Measurements from ENCODE around the gene MSI2.
A peak's percentile ranks its signal among the peaks of the same experiment; 100 is the strongest.
"Not testable (repeated sequence)": the region's sequence is repeated elsewhere in the genome, so short reads cannot be mapped to it uniquely, and the experiment has no call there.

Gene MSI2

DNA sequence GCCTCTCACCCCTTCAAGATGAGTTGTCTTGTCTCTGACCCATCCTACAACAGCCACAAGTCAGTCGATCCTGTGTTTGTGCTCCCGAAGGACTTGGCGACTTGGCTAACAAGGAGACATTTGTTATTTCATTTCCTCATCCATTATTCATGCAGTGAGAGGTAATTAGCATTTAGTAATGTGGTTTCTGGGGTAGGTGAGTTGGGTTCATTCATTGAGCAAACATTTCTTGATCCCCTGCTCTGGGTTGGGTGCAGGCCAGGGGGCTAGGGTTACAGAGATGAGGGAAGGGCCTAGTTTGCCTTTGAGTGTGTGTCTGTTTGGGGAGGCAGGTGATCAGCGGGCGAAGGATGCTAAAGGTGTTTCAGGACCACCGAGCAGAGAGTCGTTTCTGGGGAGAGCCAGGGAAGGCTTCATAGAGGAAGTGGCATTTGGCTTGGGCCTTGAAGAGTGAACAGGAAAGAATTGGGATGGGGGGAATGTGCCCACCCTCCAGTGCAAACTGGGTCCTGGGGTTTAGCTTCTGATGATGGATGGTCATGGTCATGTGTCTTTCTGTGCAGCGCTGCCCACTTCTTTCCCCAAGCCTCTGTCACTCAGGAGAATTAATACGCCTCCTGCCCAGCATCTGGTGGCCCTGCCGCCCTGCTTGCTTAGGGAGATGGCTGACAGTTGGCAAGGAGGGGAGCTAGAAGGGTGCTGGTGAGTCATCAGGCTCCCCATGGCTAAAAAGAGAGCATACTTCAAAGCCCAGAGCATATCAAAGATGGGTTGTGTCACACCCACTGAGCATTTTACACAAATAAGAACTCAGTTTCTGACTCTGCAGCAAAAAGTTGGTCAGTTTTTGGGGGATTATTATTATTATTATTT lies 38.5 kb downstream of the MSI2 start:
- DNase-seq, result peak; percentile 14

DNA sequence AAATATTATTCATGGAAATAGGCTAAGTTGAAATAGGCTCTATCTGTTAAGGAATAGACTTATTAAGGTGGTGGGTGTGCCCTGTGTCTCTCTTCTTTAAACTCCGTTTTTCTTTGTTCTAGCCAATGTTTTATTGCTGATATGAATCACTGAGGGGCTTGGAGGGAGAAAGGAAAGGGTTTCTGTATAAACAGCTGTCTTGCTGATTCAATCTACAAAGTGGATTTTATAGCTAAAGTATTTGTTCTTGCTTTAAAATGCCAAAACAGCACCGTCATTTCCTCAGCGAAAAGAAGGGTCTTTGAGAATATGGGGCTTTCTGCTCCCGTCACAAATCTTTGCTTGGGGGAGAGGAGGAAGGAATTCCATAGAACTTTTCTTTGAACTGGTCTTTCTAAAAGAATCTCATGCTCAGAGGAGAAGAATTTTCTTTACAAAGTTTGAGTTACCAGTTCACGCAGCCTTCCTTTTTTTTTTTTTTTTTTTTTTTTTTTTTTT lies 39.3 kb downstream of the MSI2 start:
- DNase-seq, result no peak

DNA sequence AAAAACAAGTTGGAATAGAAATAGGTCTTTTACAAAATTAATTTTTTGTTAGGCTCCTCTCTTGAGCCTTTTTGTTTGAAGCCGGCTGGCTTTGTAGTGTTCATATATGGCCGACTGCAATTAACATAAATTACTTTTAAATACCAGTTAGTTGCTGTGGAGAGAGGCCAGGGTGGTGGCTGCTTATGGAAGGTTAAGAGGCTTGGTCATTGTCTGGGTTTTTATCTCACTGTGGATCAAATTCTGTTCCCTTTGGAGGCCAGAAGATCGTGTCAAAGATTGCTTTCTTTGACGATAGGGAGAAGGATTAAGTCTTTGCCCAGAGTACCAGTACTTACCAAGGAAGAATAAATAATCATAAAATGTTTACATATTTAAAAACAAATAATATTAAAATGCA lies 39.9 kb downstream of the MSI2 start:
- DNase-seq, result no peak

DNA sequence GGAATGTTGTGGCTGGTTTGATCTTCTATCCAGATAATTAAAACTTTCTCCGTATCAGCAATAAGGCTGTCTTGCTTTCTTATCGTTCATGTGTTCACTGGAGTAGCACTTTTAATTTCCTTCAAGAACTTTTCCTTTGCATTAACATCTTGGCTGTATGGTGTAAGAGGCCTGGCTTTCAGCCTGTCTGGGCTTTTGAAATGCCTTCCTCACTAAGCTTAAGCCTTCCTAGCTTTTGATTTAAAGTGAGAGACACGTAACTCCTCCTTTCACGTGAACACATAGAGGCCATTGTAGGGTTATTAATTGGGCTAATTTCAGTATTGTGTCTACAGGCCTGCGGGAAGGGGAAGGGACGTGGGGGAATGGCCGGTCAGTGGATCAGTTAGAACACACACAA lies 42.9 kb downstream of the MSI2 start:
- no peak for DNase-seq

DNA sequence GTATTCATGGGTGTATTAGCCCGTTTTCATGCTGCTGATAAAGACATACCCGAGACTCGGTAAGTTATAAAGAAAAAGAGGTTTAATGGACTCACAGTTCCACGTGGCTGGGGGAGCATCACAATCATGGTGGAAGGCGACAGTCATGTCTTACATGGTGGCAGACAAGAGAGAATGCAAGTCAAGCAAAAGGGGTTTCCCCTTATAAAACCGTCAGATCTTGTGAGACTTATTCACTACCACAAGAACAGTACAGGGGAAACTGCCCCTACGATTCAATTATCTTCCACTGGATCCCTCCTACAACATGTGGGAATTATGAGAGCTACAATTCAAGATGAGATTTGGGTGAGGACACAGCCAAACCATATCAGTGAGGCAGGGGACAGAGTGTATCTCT lies 44.3 kb downstream of the MSI2 start:
- DNase-seq, result not testable (repeated sequence)

DNA sequence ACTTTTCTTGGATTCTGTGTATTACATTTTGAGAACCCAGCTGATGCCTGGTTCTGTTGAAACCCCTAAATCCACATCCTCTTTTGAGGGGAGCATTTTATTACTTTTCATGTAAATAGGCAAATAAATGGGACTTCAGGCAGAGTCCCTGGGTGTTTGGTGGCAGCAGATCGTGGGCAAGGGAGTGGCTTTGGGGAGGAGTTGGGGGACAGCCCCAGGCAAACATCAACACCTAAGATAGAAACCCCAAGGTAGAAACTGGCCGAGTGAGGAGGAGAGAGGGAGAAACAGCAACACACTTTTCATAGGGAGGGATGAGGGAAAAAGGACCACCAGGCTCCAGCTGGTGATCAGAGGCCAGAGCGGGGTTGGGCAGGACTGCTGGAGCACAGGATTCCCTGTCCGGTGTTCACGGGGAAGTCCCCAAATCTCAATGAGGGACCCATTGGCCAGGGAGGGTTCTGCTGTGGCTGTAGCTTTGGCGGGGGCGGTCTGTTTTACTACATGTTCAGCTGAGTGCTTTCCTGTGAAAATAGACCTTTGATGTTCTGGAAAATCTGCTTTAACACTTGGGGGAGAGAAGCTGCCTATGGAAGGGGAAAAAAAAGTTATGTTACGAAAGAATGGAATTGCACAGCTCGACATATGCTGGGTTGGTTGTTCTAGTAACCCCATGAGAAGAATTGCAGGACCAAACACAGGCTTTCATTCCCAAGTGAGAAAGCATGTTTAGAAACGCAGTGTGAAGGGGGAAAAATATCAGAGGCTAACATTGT lies 46.6 kb downstream of the MSI2 start:
- DNase-seq, result no peak

DNA sequence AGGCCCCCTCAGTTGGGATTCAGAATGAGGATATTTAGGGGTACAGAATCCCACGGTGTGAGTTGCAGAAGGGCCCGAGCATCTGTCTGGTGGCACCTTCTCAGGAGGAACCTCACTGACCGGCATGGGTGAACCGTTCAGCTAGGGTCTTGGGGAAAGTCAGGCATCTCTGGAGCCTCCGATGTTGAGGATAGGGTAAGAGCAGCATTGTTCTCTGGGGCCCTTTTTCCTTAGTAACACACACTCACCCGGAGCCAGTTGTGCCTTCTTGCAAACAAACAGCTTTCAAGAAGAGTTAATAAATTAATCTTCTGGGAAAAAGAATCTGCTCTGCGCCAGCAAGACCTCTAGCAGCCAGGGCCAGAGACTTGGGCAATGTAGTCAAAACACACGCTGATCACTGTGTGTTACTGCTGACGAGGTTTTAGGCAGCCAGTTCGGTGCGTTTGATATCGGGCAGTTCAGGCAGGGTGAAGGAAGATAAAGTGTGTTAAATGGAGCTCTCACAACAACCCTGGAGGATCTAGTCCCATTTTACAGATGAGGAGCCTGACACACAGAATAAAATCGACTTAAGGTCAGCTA lies 48.9 kb downstream of the MSI2 start:
- no peak for DNase-seq

DNA sequence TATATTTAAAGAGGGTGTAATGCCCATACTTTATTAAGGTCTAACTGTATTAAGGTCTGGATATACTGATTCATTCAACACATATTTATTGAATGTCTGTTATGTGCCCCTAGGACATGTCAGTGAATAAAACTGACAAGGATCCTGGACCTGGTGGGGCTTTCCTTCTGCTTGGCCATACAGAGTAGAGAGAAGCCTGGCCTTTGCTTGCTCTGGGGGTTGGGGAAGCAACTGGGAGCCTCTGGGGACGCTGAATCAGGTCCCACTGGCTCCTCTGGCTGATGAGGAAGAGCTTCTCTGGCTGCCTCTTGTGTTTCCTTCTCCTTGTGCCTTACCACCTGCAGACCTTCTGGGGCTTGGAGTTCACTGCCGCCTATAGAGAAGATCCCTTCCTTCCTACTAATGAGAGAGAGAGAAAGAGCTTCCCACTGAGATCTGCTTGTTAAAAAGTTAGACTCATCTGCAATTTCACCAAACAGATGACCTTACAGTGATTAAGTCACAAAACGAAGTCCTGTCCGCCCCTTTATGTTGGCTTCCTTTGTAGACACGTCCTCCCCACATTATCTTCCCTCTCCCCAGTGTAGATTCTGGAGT lies 49.7 kb downstream of the MSI2 start:
- no peak for DNase-seq

DNA sequence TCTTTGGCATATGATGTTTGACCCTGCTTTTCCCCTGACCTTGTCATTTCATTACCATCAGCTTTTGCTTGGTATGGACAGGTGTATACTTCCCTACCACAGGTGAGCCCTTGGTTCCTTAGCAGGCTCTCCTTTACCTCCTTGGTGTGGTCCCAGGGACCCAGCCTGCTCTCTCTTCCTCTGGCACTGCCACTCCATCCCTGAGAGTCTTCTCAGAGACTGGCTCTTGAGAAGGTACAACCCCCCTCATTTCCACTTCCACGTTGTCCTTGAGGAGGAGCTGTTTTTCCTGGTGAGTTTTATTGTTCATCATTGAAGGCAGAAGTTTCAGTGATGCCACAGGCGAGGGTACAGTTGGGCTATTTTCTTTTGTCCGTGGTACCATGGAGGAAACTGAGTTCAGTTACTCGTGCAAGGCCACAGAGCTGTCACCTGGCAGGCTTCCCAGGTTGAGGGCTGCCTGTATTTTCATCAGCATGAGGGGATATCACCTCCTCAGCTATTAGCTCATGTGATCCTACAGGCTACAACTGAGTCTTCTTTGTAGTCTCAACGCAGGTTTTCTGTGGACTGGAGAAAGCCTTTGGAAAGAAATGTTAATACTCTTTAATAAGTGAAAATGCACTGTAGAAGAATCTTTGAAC lies 52.3 kb downstream of the MSI2 start:
- no peak for DNase-seq

DNA sequence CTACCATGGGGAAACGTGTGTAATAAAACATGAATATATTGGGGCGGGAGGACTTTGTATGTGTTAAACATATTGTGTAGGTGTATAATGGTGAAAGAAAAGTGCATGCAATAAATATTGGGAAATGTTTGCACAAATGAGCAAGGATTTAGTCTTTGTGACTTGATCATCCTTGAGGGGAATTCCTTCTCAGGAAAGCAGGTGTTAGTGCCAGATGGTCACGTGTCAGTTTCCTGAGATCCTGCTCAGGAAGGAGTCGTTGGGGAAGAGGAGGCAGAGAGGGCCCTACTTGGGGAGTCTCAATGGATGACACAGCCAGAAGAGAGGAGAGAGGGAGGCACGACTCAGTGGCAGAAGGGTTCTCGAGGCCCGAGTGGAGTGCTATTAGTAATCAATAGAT lies 53.2 kb downstream of the MSI2 start:
- no peak for DNase-seq

DNA sequence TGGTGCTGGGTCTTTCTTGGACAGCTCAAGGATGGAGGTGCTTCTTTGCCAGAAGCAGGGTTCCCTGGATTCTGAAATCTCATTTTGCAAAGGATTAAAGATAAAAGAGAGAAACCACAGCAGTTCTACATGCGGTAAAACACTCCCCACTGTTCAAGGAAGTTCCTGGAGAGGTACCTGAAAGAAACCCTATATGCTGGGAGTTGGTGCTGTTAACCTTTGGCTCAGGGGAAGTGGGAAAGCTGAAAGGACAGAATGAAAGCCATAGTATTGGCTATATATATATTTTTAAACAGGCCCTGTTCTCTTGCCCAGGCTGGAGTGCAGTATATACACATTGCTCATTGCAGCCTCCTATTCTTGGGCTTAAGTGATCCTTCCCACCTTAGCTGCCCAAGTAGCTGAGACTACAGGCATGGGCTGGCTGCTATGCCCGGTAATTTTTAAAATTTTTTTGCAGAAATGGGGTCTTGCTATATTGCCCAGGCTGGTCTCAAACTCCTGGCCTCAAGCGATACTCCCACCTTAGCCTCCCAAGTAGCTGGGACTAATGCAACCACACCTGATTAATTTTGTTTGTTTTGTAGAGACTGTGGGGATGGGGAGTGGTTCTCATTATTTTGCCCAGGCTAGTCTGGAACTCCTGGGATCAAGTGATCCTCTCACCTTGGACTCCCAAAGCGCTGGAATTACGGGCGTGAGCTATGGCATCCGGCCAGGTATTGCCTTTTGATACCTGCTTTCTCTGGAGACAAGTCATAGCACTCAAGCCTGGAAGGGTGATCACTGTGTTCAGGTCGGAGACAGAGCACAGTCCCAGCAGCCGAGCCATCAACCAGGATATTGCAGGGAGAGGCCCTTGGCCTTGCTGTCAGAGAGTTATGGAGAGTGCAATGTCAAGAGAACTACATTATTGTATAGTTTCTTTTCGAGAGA lies 55.2 kb downstream of the MSI2 start:
- DNase-seq, result no peak

DNA sequence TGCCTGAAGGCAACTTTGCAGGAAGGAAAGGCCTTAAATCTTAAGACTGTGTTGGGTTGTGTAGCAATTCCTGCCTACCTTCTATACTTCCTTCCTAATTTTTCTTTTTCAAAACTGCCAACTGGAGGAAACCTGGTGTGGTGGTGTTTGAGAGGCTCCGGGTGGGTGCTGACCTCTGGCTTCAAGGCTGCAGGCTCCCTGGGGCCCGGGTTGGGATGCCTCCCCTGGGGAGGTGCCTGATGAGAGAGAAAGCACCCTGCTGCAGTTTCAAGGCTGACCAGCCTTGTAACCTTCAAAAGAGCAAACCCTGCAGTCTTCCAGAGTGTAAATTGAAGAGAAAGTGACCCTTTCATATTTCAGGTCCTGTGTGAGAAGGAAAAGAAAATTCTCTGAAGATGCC lies 55.9 kb downstream of the MSI2 start:
- no peak for DNase-seq

DNA sequence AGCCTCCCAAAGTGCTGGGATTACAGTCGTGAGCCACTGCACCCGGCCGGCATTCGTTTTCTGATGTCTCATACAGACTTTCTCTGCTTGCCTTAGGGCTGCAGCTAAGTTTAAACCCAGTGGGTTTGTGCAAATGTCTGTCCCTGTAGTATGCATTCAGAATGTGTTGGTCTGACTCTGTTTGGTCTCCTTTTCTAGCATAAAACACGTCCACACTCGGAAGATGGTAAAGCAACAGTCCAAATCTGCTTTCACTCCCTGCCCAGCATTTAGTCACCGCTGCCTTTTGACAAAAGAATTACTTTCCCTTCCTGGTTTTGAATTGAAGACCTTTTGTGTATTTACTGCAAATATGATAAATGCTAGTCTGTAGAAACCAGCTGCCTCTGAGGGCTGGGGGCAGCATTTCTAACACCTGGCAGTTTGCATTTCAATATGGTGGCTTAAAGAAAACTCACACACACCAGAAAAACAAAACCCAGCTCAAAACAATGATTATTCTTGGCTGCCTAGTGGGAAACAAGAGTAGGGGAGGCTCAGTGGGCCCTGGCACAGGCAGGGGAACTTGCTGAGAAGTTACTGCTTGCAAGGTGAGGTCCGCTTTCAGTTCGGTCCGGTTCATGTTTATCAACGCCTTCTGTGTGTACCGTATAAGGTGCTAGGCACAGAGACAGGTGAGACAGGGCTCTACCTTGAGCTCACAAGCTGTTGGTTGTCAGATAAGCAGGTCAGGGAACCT lies 56.9 kb downstream of the MSI2 start:
- DNase-seq, result no peak

DNA sequence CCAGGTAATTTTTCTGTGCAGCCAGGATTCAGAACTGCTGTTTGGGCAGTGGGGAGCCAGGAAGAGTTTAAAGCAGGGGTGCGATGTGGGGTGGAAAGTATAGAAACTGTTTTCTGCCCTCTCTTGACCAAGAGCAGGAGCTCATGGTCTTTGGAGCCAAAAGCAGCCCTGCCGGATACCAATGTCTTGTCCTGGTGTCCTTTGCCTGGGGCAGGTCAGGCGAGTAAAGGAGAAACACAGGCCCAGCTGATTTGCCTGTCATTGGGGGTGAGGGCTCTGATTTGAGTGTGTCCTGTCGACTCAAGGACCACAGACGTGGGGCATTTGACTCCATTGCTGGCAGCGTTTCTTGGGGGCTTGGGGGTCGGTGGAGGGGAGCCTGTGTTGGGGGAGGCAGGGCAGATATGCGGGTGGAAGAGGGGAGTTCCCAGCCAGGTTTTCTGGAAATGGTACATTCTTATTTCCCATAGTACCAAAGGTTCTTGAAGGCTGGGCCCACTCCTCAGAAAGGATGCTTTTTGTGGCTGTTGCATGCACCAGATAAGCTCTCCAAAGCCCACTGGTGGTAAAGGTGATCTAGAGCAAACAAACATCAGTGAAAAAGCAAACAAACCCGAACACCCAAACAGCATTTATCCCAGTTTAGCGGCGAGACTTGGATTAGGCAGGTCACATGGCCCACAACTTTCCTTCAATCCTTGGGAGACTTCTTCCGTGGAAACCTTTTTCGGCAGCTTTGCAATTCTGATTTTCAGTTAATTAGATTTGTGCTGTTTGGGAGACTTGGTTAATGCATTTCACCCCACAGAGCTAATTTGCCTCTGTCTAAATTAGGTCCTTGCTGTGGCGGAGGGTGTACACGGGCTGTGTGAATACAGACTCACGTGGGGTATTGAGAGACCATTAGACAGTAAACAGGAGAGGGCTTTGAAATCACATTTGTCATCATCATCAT lies 59.0 kb downstream of the MSI2 start:
- DNase-seq, result no peak

DNA sequence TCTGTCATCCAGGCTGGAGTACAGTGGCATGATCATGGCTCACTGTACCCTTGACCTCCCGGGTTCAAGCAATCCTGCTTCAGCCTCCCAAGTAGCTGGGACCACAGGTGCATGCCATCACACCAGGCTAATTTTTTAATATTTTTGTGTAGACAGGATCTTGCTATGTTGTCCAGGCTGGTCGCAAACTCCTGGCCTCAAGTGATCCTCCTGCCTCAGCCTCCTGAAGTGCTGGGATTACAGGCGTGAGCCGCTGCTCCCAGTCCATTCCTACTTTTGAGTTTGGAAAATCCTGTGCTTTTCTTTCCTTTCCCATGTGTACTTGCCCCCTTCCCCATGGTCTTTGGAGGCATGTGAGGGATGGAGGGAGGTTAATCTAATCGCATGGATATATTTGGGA lies 60.0 kb downstream of the MSI2 start:
- DNase-seq, result no peak

DNA sequence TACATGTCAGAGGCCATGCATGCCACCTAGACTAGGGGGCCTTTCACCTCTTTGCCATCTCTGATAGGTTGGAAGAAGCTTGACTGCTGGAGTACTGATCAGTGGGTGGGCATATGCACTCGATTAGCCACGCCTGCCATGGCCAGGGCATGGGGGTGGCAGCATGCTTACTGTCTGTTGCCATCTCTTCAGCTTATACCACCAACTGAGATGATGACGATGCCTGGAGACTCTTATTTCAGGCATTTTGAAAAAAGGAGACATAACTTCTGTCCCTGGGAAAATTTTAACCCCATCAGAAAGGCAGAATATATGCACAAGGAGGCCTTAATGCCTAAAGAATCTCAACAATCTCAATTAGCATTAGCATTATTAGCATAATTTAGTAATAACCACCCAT lies 60.8 kb downstream of the MSI2 start:
- DNase-seq, result no peak

DNA sequence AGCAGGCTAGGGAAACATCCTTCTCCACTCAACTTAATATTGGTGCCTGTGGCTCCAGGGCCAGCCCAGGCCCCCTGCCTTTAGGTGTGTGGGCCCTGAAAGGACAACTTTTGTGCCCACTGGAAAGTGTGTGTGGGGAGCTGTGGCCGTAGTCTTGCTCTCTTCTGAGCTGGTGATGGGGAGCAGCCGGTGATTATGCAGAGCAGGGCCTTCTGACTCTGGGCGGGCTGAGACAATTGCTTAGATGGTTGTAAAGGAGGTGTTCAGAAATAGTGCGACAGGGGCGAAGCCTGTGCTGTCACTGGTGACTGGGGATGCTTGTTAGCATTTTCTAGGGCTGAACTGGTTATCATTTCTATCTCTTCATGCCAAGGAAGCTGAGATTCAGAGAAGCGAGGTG lies 62.6 kb downstream of the MSI2 start:
- no peak for DNase-seq

DNA sequence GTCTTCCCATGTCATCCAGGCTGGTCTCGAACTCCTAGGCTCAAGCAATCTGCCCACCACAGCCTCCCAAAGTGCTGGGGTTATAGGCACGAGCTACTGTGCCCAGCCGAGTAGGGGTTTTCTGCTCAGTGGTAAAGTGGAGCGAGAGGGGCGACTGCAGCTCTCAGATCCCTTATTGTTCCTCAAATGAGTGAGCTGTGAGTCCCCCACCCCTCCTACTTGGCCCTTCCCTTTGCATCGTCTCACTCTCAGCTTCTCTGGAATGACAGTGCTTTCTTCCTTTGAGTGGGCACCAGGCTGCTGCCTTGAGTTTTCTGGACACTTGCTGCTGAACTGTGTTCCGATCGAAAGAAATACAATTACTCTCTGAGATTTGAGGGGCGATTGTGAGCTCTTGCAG lies 63.5 kb downstream of the MSI2 start:
- no peak for DNase-seq

DNA sequence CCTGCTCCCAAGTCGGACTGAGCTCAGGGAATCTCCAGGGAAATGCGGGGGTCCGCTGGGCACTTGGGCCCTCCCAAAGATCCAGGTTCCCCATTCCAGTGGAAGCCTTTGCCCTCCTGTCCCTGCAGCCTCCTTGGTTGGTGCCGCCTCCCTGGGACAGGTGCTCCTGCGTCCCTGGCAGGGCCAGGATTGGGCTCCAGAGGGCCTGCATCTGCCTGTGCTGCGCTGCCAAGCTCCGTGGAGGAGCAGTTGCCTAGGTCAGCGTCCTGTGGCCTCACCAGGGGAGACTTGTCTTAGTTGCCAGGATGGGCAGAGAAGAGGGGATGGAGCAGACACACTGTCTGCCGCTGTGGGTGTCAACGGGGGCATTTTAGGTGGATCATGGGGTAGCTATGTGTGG lies 67.1 kb downstream of the MSI2 start:
- no peak for DNase-seq

DNA sequence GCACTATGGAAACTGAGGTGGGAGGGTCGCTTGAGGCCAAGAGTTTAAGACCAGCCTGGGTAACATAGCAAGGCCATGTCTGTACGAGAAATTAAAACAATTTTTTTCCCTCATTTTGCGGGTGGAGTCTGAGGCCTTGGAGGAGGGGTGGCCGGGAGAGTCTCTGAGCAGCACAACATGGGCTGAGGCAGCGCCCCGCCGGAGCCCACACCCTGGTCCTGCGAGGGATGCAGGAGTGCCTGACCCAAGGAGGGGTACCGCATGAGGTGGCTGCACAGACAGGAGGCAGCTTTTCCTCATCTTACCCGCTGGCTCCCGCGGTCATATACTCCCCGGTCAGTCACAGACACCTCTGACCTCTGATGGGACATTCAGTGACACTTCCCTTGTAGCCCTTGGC lies 67.7 kb downstream of the MSI2 start:
- DNase-seq, result no peak
